Upper lobe of right lung (tissue), 1 donor: ENCODE measurements around the gene ZNG1F. TPM values are rescaled to one million over a fixed set of nuclear protein-coding genes. Genes with fewer than 3 reads are reported as not detected.
A peak's percentile ranks its signal among the peaks of the same experiment; 100 is the strongest.
"Not testable (repeated sequence)": the region's sequence is repeated elsewhere in the genome, so short reads cannot be mapped to it uniquely, and the experiment has no call there.

Experiments used
- ATAC-seq: fragments of 200-7000 bp; cut with Tn5 transposase; one replicate; pipeline ENCODE4 v1.9.1; 2020; ENCODE audit warnings: mild to moderate bottlenecking, moderate library complexity
- DNase-seq: peaks from one replicate; pipeline ENCODE4 v3.0.0-alpha.2; 2020
- H3K27ac ChIP-seq: fragments of 200-600 bp; one replicate; pipeline ENCODE4 v1.8.0; 2022
- H3K27me3 ChIP-seq: fragments of 200-600 bp; one replicate; pipeline ENCODE4 v1.8.0; 2022; ENCODE audit warnings: mild to moderate bottlenecking
- H3K36me3 ChIP-seq: fragments of 200-600 bp; one replicate; pipeline ENCODE4 v1.8.0; 2022
- H3K4me1 ChIP-seq: fragments of 200-600 bp; one replicate; pipeline ENCODE4 v1.8.0; 2022
- H3K4me3 ChIP-seq: fragments of 200-600 bp; one replicate; pipeline ENCODE4 v1.8.0; 2022; ENCODE audit warnings: mild to moderate bottlenecking
- H3K9me3 ChIP-seq: fragments of 200-600 bp; one replicate; pipeline ENCODE4 v1.8.0; 2022
- intact Hi-C: fragments of 100-400 bp; cut with DNase I; formaldehyde crosslinking; loops from one replicate; pipeline ENCODE4 v1.11.0; 2022
- total RNA-seq: library from RNA; stranded (reverse); fragmentation: NEBNext Ultra II Directional; extraction: Animal tissue kit (Norgen Biotek cat#: 25700); gene quantifications from one replicate; pipeline ENCODE4 v1.2.1, GENCODE V29; 2021
- donor health status: DM: no; HTN: yes; CAD: no; lungs with severe emphysema.

Gene ZNG1F
- total RNA-seq, 1 donor from 2014 or later, result 9.3 TPM

GRCh38 chr9:41109253-41109652, 79.9 kb downstream of the ZNG1F start:
- H3K27ac ChIP-seq, H3K4me3 ChIP-seq, H3K4me1 ChIP-seq, H3K9me3 ChIP-seq, intact Hi-C loops, ATAC-seq, DNase-seq, H3K36me3 ChIP-seq: not testable (repeated sequence)
- H3K27me3 ChIP-seq, result peaks cover 13% of the 10 kb centered on the region

GRCh38 chr9:41108816-41109215, 80.3 kb downstream of the ZNG1F start:
- H3K4me3 ChIP-seq, H3K4me1 ChIP-seq, H3K27ac ChIP-seq, intact Hi-C loops, ATAC-seq, H3K9me3 ChIP-seq, H3K36me3 ChIP-seq, DNase-seq: not testable (repeated sequence)
- peaks cover 13% of the 10 kb centered on the region for H3K27me3 ChIP-seq

- H3K4me3 ChIP-seq, intact Hi-C loops, H3K4me1 ChIP-seq, H3K9me3 ChIP-seq, H3K27ac ChIP-seq, DNase-seq, H3K36me3 ChIP-seq: not testable (repeated sequence)
- H3K27me3 ChIP-seq, result peaks cover 13% of the 10 kb centered on the region
- peak; percentile 46 for ATAC-seq
Measured at GRCh38 chr9:41106472-41107116, 82.5 kb downstream of the ZNG1F start.

- H3K36me3 ChIP-seq, H3K4me3 ChIP-seq, H3K4me1 ChIP-seq, H3K9me3 ChIP-seq, H3K27me3 ChIP-seq, H3K27ac ChIP-seq, intact Hi-C loops, DNase-seq, ATAC-seq: not testable (repeated sequence)
Measured at GRCh38 chr9:41105557-41106253, 83.4 kb downstream of the ZNG1F start.

- H3K4me3 ChIP-seq, H3K27me3 ChIP-seq, H3K4me1 ChIP-seq, H3K36me3 ChIP-seq, H3K27ac ChIP-seq, H3K9me3 ChIP-seq, intact Hi-C loops, DNase-seq: not testable (repeated sequence)
- peak; percentile 40 for ATAC-seq
Measured at GRCh38 chr9:41104542-41104941, 84.6 kb downstream of the ZNG1F start.

GRCh38 chr9:41100508-41100907, 88.6 kb downstream of the ZNG1F start:
- intact Hi-C loops, result not testable (repeated sequence)

GRCh38 chr9:41098759-41099158, 90.4 kb downstream of the ZNG1F start:
- H3K36me3 ChIP-seq, H3K4me1 ChIP-seq, H3K9me3 ChIP-seq, DNase-seq, H3K4me3 ChIP-seq, ATAC-seq, intact Hi-C loops, H3K27ac ChIP-seq, H3K27me3 ChIP-seq: not testable (repeated sequence)

More at GRCh38 chr9:41100508-41100907, 88.6 kb downstream of the ZNG1F start:
- not testable (repeated sequence) for H3K36me3 ChIP-seq, DNase-seq, H3K27ac ChIP-seq, H3K4me1 ChIP-seq, H3K27me3 ChIP-seq, H3K9me3 ChIP-seq, H3K4me3 ChIP-seq
- ATAC-seq, result peak; percentile 29

- H3K4me3 ChIP-seq, DNase-seq, H3K9me3 ChIP-seq, H3K27me3 ChIP-seq, H3K27ac ChIP-seq, intact Hi-C loops, H3K4me1 ChIP-seq, H3K36me3 ChIP-seq: not testable (repeated sequence)
- ATAC-seq, result peak; percentile 33
Measured at GRCh38 chr9:41095060-41095459, 94.1 kb downstream of the ZNG1F start.

GRCh38 chr9:41094010-41094773, 94.9 kb downstream of the ZNG1F start:
- H3K36me3 ChIP-seq, H3K4me1 ChIP-seq, intact Hi-C loops, DNase-seq, H3K27ac ChIP-seq, H3K9me3 ChIP-seq, H3K4me3 ChIP-seq, H3K27me3 ChIP-seq, ATAC-seq: not testable (repeated sequence)

GRCh38 chr9:41090922-41091321, 98.2 kb downstream of the ZNG1F start:
- H3K27me3 ChIP-seq, H3K9me3 ChIP-seq, H3K27ac ChIP-seq, H3K4me1 ChIP-seq, H3K36me3 ChIP-seq, ATAC-seq, intact Hi-C loops, H3K4me3 ChIP-seq, DNase-seq: not testable (repeated sequence)

- ATAC-seq, intact Hi-C loops, H3K36me3 ChIP-seq: not testable (repeated sequence)
Measured at GRCh38 chr9:41090386-41090785, 98.7 kb downstream of the ZNG1F start.

More at GRCh38 chr9:41090386-41090785, 98.7 kb downstream of the ZNG1F start:
- H3K27ac ChIP-seq, H3K9me3 ChIP-seq, DNase-seq, H3K4me1 ChIP-seq, H3K27me3 ChIP-seq, H3K4me3 ChIP-seq: not testable (repeated sequence)
